Measurements from ENCODE around the gene MTCH1.
"Not testable (repeated sequence)": the region's sequence is repeated elsewhere in the genome, so short reads cannot be mapped to it uniquely, and the experiment has no call there.

The MTCH1 gene

DNA sequence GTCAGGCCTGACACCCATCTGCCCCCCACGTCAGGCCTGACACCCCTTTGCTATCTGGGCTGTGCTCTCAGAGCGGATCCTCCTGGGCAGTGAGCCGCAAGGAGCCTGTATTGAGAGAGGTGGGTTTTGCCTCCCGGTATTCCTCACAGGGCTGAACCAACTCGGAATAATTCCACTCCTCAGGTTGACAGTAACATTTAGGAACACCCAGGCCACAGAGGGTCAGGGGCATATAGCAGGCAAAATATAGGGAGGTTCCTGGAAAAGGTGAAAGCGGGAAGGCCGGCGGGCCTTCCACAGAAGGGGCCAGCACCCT lies 12.7 kb upstream of the MTCH1 start:
- TF ChIP-seq, protein P1, sequence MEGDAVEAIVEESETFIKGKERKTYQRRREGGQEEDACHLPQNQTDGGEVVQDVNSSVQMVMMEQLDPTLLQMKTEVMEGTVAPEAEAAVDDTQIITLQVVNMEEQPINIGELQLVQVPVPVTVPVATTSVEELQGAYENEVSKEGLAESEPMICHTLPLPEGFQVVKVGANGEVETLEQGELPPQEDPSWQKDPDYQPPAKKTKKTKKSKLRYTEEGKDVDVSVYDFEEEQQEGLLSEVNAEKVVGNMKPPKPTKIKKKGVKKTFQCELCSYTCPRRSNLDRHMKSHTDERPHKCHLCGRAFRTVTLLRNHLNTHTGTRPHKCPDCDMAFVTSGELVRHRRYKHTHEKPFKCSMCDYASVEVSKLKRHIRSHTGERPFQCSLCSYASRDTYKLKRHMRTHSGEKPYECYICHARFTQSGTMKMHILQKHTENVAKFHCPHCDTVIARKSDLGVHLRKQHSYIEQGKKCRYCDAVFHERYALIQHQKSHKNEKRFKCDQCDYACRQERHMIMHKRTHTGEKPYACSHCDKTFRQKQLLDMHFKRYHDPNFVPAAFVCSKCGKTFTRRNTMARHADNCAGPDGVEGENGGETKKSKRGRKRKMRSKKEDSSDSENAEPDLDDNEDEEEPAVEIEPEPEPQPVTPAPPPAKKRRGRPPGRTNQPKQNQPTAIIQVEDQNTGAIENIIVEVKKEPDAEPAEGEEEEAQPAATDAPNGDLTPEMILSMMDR (IDR thresholded peaks at IDR 0.05; ENCODE audit: extremely low read depth, missing control alignments) = no peak
- DNase-seq (ENCODE audit: low spot score) = no peak

DNA sequence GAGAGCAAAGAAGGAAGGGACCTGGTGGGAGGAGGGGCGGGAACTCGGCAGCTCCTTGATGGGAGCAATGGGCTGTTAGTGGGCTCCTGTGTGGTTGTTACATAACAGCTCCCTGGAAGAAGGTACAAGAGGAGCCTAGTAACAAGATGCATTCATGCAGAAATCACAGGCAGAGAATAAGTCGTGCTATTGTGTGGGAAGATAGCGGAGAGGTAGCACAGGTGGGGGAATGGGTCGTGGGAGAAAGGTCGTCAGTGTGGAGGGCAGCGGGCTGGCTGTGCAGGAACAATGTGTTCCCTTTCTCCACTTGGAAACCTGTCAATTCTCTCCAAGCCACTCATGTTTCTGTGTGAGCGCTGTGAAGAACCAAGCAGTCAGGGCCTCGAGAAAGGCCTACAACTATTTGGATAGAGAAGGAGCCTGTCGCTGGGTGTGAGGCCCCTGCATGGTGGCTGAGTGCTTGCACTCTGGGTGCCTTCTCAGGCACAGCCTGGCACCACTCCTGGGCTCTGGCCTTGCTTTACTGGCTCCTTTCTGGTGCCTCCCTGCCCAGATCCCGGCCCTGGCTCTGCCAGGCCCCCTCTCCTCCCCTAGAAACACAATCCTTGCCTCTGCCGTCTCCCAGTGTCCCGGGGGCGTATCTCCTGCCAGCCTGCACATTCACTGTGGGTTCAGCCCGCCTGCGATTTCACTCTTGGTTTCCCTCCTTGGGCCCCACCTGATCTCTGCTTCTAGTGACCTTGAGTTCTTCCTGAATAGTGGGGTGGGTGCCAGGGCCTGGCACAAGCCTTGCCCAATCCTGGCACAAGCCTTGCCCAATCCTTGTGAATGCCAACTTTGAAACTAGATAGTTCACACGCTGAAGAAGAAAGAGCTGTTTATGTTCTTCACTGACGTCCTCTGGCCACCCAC lies 12.1 kb upstream of the MTCH1 start:
- TF ChIP-seq, protein P1 (IDR thresholded peaks at IDR 0.05; ENCODE audit: extremely low read depth, missing control alignments) = no peak
- DNase-seq (ENCODE audit: low spot score) = no peak

DNA sequence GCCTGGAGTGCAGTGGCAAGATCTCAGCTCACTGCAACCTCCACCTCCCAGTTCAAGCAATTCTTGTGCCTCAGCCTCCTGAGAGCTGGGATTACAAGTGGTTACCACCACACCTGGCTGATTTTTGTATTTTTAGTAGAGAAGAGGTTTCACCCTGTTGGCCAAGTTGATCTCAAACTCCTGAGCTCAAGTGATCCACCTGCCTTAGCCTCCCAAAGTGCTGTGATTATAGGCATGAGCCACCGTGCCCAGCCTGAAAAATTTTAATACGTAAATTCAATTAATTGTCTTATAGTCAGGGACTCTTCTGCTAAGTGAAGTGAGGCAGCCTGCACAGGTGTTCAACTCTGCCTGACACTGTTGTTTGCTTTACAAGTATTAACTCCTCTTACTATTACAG lies 4.4 kb upstream of the MTCH1 start:
- DNase-seq (ENCODE audit: low spot score) = not testable (repeated sequence)

DNA sequence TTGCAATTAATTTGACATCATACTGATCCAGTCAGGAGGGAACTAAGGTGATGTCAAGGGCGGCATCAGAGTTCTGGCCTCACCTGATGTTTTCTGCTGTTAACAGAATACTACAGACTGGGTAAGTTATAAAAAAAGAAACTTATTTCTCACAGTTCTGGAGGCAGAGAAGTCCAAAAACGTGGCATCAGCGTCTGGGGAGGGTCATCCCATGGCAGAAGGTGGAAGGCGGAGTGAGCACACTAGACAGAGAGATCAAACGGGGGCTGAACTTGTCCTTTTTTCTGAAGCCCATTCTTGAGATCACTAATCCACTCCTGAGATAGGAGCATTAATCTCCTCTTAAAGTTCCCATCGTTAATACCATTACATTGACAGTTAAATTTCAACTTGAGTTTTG lies 3.3 kb upstream of the MTCH1 start:
- no peak for DNase-seq (ENCODE audit: low spot score)
- TF ChIP-seq, protein P1 (IDR thresholded peaks at IDR 0.05; ENCODE audit: extremely low read depth, missing control alignments) = no peak

DNA sequence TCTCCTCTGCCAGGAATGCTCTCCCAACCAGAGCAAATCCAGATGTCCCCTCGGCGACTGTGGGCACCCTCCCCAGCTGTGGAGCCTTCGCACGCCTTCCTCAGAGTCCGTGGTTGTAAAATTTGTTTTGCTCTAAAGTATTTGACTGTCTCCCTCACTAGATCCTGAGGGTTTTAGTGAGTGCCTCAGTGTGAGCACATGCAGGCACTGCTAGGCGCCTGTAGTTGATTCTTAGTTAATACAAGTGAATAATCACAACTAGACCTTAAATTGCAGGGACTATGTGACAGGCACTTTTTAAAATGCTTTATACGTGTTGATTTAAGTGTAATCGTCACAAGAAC lies 680 bp upstream of the MTCH1 start:
- TF ChIP-seq, protein P1 (IDR thresholded peaks at IDR 0.05; ENCODE audit: extremely low read depth, missing control alignments) = no peak
- peak; percentile 60 for DNase-seq (ENCODE audit: low spot score)

DNA sequence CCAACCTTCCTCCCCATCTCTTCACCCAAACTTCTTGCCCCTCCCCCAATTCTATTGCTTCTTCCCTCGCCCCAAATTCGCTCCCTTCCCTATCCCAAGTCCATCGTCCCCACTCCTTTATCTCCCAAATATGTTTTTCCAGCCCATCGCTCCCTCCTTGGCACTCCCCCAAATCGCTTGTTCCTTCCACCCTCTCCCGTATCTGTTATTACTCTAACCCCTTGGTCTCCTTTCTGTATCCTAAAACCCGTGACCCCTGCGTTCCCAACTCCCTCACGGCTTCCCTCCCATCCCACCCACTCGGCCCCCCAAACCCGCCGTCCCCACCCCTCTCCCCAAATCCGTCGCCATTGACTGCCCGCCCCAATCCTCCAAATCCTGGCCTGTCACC lies 584 bp downstream of the MTCH1 start:
- TF ChIP-seq, protein P1 (IDR thresholded peaks at IDR 0.05; ENCODE audit: extremely low read depth, missing control alignments) = no peak
- DNase-seq (ENCODE audit: low spot score) = no peak

DNA sequence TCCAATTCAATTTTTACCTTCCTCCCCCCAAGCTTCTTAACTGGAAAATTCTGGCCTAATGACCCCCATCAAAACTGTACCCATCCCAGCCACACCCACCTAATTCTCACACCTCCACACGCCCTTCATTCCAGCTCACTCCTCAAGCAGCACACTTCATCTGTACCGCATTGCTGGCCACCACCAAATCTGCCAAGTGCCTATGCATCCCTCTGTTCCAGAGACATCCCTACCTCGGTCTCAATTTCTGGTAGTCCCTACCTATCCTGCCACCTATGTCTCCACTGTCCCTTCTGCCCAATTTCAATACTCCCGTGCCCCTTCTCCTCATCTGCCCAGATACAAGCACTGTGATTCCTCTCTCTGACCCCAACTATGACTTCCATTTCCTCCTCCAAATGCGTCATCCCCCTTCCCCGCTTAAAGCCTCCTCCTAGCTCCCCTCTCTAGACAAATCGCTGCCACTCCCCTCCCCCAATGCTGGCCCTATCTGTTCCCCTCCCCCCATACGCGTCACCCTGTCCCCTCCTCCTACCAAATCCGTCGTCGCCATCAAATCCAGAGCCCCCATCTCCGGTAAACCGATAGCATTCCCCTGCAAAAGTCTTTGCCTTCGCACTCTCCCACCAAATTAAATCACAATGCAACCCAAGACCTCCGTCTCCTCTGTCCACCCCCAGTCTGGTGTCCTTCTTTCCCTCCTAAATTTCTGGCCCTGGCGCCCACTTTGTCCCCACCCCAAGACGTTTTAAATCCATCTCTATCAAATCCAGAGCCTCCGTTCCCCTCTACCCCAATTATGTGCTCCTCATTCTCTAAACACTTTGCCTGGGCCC lies 1.2 kb downstream of the MTCH1 start:
- TF ChIP-seq, protein P1 (IDR thresholded peaks at IDR 0.05; ENCODE audit: extremely low read depth, missing control alignments) = no peak
- no peak for DNase-seq (ENCODE audit: low spot score)
